ENCODE measurements around the gene COL4A4.

DNA sequence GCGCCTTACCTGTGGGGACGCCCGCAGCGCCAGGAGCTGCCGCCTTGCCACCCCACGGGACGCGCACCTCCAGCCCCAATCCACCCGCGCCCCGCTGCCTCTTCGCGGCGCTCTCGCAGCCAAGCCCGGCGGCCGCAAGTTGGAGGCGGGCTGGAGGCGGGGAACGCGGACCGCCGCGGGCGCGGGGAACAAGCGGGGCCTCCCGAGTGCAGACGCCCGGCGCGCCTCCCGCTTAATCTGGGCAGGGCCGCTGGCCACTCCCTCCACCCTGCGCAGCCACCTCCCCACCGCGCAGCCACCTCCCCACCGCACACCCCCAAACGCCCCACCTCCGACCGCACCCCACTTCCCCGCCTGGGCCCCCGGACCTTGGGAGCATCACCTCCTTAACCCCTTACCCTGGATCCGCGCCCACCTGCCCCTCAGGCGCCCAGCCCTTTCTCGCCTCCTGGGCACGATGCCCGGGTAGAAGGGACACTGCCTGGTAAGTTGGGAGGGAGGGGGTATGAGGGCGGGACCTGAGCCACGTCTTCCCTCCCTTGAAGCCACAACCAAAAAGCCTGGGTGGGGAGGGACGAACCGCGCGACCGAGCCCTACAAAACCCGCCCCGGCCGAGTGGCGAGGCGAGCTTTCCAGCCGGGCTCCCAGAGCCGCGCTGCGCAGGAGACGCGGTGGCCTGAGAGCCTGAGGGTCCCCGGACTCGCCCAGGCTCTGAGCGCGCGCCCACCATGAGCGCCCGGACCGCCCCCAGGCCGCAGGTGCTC, at the start of gene COL4A4, which contains the start of gene COL4A3:
- TF ChIP-seq ZNF232 (CRISPR knock-in tag; IDR thresholded peaks at IDR 0.05) (no peak), FOXJ3 (CRISPR knock-in tag; IDR thresholded peaks at IDR 0.05; ENCODE audit: borderline replicate concordance) (no peak), IRF2 (CRISPR knock-in tag; IDR thresholded peaks at IDR 0.05; ENCODE audit: borderline replicate concordance, low read depth) (no peak), TP53 (CRISPR knock-in tag; IDR thresholded peaks at IDR 0.05) (no peak; the same call in 1 of the 2 replicates), JUN (CRISPR knock-in tag; IDR thresholded peaks at IDR 0.05) (no peak)
- TF ChIP-seq, protein P1, sequence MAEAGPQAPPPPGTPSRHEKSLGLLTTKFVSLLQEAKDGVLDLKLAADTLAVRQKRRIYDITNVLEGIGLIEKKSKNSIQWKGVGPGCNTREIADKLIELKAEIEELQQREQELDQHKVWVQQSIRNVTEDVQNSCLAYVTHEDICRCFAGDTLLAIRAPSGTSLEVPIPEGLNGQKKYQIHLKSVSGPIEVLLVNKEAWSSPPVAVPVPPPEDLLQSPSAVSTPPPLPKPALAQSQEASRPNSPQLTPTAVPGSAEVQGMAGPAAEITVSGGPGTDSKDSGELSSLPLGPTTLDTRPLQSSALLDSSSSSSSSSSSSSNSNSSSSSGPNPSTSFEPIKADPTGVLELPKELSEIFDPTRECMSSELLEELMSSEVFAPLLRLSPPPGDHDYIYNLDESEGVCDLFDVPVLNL (CRISPR knock-in tag; IDR thresholded peaks at IDR 0.05; ENCODE audit: borderline replicate concordance, low read depth): no peak
- TF ChIP-seq, protein P2, sequence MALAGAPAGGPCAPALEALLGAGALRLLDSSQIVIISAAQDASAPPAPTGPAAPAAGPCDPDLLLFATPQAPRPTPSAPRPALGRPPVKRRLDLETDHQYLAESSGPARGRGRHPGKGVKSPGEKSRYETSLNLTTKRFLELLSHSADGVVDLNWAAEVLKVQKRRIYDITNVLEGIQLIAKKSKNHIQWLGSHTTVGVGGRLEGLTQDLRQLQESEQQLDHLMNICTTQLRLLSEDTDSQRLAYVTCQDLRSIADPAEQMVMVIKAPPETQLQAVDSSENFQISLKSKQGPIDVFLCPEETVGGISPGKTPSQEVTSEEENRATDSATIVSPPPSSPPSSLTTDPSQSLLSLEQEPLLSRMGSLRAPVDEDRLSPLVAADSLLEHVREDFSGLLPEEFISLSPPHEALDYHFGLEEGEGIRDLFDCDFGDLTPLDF (CRISPR knock-in tag; IDR thresholded peaks at IDR 0.05): no peak
- TF ChIP-seq, protein P3, sequence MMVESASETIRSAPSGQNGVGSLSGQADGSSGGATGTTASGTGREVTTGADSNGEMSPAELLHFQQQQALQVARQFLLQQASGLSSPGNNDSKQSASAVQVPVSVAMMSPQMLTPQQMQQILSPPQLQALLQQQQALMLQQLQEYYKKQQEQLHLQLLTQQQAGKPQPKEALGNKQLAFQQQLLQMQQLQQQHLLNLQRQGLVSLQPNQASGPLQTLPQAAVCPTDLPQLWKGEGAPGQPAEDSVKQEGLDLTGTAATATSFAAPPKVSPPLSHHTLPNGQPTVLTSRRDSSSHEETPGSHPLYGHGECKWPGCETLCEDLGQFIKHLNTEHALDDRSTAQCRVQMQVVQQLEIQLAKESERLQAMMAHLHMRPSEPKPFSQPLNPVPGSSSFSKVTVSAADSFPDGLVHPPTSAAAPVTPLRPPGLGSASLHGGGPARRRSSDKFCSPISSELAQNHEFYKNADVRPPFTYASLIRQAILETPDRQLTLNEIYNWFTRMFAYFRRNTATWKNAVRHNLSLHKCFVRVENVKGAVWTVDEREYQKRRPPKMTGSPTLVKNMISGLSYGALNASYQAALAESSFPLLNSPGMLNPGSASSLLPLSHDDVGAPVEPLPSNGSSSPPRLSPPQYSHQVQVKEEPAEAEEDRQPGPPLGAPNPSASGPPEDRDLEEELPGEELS (CRISPR knock-in tag; IDR thresholded peaks at IDR 0.05): no peak
- TF ChIP-seq, protein P4, sequence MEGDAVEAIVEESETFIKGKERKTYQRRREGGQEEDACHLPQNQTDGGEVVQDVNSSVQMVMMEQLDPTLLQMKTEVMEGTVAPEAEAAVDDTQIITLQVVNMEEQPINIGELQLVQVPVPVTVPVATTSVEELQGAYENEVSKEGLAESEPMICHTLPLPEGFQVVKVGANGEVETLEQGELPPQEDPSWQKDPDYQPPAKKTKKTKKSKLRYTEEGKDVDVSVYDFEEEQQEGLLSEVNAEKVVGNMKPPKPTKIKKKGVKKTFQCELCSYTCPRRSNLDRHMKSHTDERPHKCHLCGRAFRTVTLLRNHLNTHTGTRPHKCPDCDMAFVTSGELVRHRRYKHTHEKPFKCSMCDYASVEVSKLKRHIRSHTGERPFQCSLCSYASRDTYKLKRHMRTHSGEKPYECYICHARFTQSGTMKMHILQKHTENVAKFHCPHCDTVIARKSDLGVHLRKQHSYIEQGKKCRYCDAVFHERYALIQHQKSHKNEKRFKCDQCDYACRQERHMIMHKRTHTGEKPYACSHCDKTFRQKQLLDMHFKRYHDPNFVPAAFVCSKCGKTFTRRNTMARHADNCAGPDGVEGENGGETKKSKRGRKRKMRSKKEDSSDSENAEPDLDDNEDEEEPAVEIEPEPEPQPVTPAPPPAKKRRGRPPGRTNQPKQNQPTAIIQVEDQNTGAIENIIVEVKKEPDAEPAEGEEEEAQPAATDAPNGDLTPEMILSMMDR (IDR thresholded peaks at IDR 0.05): no peak
- TF ChIP-seq, protein P5, sequence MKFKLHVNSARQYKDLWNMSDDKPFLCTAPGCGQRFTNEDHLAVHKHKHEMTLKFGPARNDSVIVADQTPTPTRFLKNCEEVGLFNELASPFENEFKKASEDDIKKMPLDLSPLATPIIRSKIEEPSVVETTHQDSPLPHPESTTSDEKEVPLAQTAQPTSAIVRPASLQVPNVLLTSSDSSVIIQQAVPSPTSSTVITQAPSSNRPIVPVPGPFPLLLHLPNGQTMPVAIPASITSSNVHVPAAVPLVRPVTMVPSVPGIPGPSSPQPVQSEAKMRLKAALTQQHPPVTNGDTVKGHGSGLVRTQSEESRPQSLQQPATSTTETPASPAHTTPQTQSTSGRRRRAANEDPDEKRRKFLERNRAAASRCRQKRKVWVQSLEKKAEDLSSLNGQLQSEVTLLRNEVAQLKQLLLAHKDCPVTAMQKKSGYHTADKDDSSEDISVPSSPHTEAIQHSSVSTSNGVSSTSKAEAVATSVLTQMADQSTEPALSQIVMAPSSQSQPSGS (CRISPR knock-in tag; IDR thresholded peaks at IDR 0.05; ENCODE audit: borderline replicate concordance, low read depth): no peak
- TF ChIP-seq, protein P6, sequence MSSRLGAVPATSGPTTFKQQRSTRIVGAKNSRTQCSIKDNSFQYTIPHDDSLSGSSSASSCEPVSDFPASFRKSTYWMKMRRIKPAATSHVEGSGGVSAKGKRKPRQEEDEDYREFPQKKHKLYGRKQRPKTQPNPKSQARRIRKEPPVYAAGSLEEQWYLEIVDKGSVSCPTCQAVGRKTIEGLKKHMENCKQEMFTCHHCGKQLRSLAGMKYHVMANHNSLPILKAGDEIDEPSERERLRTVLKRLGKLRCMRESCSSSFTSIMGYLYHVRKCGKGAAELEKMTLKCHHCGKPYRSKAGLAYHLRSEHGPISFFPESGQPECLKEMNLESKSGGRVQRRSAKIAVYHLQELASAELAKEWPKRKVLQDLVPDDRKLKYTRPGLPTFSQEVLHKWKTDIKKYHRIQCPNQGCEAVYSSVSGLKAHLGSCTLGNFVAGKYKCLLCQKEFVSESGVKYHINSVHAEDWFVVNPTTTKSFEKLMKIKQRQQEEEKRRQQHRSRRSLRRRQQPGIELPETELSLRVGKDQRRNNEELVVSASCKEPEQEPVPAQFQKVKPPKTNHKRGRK (CRISPR knock-in tag; IDR thresholded peaks at IDR 0.05; ENCODE audit: borderline replicate concordance): no peak
- TF ChIP-seq, protein P7, sequence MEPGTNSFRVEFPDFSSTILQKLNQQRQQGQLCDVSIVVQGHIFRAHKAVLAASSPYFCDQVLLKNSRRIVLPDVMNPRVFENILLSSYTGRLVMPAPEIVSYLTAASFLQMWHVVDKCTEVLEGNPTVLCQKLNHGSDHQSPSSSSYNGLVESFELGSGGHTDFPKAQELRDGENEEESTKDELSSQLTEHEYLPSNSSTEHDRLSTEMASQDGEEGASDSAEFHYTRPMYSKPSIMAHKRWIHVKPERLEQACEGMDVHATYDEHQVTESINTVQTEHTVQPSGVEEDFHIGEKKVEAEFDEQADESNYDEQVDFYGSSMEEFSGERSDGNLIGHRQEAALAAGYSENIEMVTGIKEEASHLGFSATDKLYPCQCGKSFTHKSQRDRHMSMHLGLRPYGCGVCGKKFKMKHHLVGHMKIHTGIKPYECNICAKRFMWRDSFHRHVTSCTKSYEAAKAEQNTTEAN (CRISPR knock-in tag; IDR thresholded peaks at IDR 0.05): no peak

Measured in WTC11 (cell line).